ENCODE measurements around the gene TFEB. TPM values are rescaled to one million over a fixed set of nuclear protein-coding genes. Genes with fewer than 3 reads are reported as not detected.

The TFEB gene
- total and polyA plus RNA-seq, 2 of the 8 experiments (the other 6 are each of a cell fraction or from before 2014, with no cell fraction given), result 2.3 to 6.7 TPM

- Histone ChIP-seq H2BK12ac (ENCODE audit: low read depth, low read length) (no peak overlapping the region), H3K56ac (replicated peaks; ENCODE audit: insufficient read length, low read depth, low read length) (no peak overlapping the region), H4K91ac (replicated peaks; ENCODE audit: insufficient read length, low read length) (no peak overlapping the region), H3K14ac (ENCODE audit: insufficient read length) (no peak overlapping the region), H3K27me3 (replicated peaks in 1 of 4; ENCODE audit: control insufficient read depth in 3 of 4, extremely low read depth in 1 of 4, insufficient read depth in 3 of 4, low read length in 3 of 4) (no peaks in the 10 kb centered on the region; a peak in 1 of 7 replicates), H2AFZ (ENCODE audit: low read length) (no peak overlapping the region), H3K4me3 (ENCODE audit: extremely low read depth in 1 of 4, insufficient read depth in 2 of 4, low read depth in 3 of 4, low read length in 4 of 4) (no peak overlapping the region), H3K4me1 (replicated peaks in 1 of 4; ENCODE audit: control insufficient read depth in 3 of 4, insufficient read depth in 4 of 4, low read length in 3 of 4) (peaks cover 0 to 5% (median 1%) of the 10 kb centered on the region in 4 experiments; a peak in 5 of 7 replicates), H4K8ac (ENCODE audit: extremely low read depth, insufficient read depth, low read length) (no peak overlapping the region), H3K23me2 (ENCODE audit: low read depth, low read length) (no peaks in the 10 kb centered on the region), H3K23ac (ENCODE audit: insufficient read length) (no peak overlapping the region), H3K9ac (replicated peaks in 1 of 4; ENCODE audit: extremely low read depth in 1 of 4, low read depth in 3 of 4, low read length in 3 of 4) (no peak overlapping the region), H2BK5ac (ENCODE audit: low read depth, low read length) (no peak overlapping the region), H3K18ac (ENCODE audit: extremely low read depth, low read length) (no peak overlapping the region), H2BK120ac (replicated peaks; ENCODE audit: low read depth, low read length) (no peak overlapping the region), H3K4ac (replicated peaks; ENCODE audit: insufficient read length, low read depth, low read length) (no peak overlapping the region), H4K20me1 (replicated peaks in 1 of 2; ENCODE audit: control insufficient read depth in 1 of 2, insufficient read depth in 2 of 2, low read length in 2 of 2) (no peaks in the 10 kb centered on the region), H3K79me1 (ENCODE audit: low read depth, low read length) (no peaks in the 10 kb centered on the region), H3K27ac (ENCODE audit: low read depth, low read length) (no peak overlapping the region), H2BK15ac (ENCODE audit: low read length) (no peak overlapping the region), H3K79me2 (ENCODE audit: control insufficient read depth in 1 of 2, insufficient read depth in 2 of 2, low read length in 2 of 2) (no peaks in the 10 kb centered on the region), H3K9me3 (ENCODE audit: insufficient read depth in 2 of 2, low read depth in 1 of 2, low read length in 1 of 2) (no peaks in the 10 kb centered on the region), H3K36me3 (ENCODE audit: control insufficient read depth in 2 of 4, insufficient read depth in 4 of 4, low read length in 3 of 4) (no peaks in the 10 kb centered on the region), H2BK20ac (ENCODE audit: low read length) (no peak overlapping the region), H3K4me2 (ENCODE audit: insufficient read depth in 1 of 2, low read depth in 2 of 2, low read length in 2 of 2) (no peak overlapping the region), H2AK5ac (ENCODE audit: low read depth, low read length) (no peak overlapping the region), H4K5ac (ENCODE audit: insufficient read length, low read depth, low read length) (no peak overlapping the region)
- FAIRE-seq (no peak), DNase-seq (ENCODE audit: low read depth in 1 of 2, low spot score in 2 of 2) (no peak)
- POLR2A ChIA-PET (ENCODE audit: partially characterized antibody), result interaction anchor here (0.9 kb wide), 1 partner anchor 14 kb away, joined by 4 read pairs; no protein-coding TSS in a partner anchor
- 97% methylated on average over 6 of the region's 6 CpGs; no CpG with 5 or more reads in 1 of the 2 experiments for WGBS, 2 experiments (ENCODE audit: extremely low coverage in 1 of 2, insufficient coverage in 1 of 2, insufficient read length in 1 of 2, insufficient replicate concordance in 2 of 2, low coverage in 1 of 2, low lambda C conversion rate in 2 of 2, missing lambda C conversion rate in 1 of 2)
- TF ChIP-seq BRCA1 (IDR thresholded peaks at IDR 0.05; ENCODE audit: low read depth, low read length) (no peak), KDM4A (IDR thresholded peaks at IDR 0.05; ENCODE audit: low read depth, low read length, severe bottlenecking) (no peak)
- CTCF ChIA-PET (ENCODE audit: partially characterized antibody), result interaction anchor here (0.6 to 14.1 kb wide), 17 partner anchors 8 to 378 kb away, joined by 3 to 181 read pairs (median 4); no protein-coding TSS in a partner anchor
These were observed 39.6 kb downstream of the TFEB start for GRCh38 chr6:41695825-41696224.
